ENCODE results near the gene ADISSP.

ADISSP gene

DNA sequence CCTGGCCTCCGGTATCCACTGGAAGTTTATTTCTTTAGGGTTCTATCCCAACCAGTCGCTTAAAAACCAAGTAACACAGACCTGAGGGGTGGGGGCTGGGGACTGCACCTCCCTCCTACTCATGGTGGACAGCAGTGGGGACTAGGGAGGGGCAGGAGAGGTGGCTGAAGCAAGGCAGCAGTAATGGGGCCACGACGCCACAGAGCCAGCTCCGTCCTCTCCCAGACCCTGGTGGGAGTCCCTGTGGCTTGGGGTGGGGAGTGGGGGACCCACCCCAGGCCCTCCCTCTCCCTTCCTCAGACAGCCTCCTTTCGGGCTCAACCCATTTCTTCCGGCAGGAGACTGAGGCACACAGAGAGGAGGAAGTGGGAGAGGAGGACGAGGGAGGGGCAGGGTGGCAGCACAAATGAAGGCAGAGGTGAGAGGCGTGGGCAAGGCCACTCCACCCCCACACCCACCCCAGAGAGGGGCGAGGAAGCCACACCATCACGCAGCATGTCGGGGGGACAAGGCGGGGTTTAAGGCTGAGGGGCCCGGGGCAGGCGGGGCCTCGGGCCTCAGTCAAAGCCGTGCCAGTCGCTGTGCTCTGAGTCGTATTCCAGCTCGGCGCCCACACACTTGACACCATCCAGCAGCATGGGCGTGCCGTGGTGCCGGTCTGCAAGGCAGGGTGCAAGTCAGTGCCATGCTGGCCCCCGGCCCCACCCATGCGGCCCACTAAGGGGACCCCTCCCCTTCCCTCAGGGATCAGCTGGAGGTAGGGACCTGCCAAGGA is 13.9 kb downstream of the ADISSP start:
- no peak for DNase-seq

DNA sequence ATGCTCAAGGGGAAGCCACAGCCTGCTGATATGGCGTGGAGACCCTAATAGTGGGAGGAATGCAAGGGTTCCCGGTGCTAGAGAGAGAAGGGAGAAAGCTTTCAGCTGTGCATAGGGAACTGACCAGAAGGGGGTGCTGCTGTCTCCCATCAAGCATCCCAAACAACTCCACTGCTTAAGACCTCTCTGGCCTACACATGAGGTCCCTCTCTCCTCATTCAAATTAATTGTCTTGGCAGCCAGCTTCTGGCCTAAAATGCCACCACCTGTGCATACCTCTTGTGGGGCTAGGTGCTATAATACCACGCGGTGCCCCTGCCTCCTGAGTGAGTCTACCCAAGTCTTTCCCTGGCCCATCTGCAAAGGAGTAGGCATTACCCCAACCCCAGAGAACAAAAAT is 14.5 kb downstream of the ADISSP start:
- DNase-seq = peak; percentile 41

DNA sequence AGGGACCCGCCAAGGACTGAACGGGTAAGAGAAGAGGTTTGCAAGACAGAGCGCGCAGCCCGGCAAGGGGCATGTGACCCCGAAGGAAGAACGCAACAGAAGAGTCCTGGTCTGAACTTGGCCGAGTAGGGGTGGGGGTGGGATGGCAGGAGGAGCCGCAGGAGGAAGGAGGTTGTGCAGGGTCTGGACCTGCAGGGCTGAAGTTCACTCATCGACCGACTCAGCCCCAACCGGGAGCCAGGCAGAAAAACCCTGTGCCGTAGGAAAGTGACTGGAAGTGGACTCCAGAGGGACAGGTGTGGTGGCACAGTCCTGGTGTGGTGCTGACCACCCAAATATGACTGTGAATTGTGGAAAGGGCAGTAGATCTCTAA is 15.2 kb downstream of the ADISSP start:
- no peak for DNase-seq

DNA sequence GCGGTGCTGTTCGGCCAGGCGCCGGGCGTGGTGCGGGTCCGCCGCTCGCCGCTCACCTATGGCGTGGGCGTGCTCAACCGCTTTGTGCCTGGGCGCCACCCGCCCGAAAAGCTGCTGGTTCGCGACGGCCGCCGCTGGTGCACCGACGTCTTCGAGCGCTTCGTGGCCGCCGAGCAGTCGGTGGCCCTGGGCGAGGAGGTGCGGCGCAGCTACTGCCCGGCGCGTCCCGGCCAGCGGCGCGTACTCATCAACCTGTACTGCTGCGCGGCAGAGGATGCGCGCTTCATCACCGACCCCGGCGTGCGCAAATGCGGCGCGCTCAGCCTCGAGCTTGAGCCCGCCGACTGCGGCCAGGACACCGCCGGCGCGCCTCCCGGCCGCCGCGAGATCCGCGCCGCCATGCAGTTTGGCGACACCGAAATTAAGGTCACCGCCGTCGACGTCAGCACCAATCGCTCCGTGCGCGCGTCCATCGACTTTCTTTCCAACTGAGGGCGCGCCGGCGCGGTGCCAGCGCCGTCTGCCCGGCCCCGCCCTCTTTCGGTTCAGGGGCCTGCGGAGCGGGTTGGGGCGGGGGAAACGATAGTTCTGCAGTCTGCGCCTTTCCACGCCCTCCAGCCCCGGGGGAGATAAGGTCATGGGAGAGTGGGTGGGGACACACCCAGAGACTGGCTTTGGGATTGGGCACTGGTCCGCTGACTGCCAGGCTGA is 15.7 kb downstream of the ADISSP start:
- peak; percentile 75 for DNase-seq

DNA sequence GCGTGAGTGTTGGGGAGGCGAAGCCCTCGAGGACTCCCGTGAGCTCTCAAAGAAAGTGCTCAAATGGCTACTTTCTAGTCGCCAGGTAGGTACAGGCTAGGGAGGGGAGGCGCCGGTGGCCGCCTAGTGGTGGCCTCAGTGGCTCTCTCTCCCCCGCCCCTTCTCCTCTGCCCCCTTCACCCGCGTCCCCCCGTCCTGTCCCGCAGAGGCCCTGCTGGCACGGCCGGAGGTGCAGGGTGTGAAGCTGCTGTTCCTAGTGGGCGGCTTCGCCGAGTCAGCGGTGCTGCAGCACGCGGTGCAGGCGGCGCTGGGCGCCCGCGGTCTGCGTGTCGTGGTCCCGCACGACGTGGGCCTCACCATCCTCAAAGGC is 16.3 kb downstream of the ADISSP start:
- DNase-seq = no peak

DNA sequence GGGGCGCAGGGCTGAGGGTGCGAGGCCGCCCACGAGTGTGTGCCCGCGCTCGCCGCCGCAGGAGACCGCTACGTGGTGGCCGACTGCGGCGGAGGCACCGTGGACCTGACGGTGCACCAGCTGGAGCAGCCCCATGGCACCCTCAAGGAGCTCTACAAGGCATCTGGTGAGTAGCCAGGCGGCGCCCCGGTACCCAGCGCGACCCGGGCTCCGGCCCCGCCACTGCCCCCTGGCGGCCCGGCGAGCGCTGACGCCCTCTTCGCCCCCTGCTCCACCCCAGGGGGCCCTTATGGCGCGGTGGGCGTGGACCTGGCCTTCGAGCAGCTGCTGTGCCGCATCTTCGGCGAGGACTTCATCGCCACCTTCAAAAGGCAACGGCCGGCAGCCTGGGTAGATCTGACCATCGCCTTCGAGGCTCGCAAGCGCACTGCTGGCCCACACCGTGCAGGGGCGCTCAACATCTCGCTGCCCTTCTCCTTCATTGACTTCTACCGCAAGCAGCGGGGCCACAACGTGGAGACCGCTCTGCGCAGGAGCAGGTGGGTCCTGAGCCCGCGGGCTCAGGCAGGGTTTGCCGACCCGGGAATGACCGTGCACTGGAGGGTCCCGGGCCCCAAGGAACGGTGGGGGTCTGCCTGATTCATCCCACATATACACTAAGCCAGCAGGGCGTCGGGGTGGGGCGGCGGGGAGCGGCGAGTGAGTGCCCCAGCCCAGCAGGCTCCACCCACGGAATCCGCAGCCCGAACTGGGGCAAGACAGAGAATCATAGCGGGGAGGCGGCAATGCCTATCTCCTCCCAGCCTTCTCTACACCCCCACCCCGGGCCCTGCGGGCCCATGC is 17.6 kb downstream of the ADISSP start:
- DNase-seq = peak; percentile 77

DNA sequence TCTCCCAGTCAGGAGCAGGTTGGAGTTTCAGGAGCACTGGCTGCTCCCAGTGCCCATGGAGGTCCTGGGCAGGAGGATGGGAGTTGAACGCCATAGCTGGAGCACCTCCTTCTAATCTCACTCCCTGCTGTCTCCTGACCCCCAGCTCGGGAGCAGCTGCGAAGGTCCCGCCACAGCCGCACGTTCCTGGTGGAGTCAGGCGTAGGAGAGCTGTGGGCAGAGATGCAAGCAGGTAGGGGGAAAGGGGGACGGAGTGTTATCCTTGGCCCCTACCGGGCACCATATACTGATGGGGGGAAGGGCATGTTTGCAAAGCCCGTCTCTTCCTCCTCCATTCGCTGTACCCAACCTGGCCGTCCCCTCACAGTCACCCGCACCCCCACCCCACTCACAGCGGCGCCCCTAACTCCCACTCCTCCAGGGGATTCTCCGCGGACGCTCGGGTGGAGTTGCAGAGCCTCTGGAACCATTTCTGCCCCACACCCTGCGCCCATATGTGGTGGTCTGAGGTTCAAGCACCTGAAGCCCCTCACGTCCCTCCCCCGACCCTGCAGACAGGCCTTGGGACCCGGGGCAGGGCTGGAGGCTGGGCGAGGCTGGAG is 18.4 kb downstream of the ADISSP start:
- DNase-seq = no peak

DNA sequence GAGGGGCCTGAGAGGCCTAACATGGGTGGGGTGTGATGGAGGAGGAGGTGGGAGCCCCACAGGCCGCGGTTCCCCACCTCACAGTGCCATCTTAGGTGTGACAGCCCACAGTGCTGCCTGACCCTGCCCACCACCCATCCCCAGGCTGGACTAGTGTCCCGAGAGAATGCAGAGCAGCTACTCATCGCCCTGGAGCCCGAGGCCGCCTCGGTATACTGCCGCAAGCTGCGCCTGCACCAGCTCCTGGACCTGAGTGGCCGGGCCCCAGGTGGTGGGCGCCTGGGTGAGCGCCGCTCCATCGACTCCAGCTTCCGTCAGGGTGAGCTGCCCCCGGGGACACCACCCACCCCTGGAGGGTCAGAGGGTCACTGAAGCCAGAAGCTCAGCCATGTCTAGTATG is 19.5 kb downstream of the ADISSP start:
- no peak for DNase-seq

DNA sequence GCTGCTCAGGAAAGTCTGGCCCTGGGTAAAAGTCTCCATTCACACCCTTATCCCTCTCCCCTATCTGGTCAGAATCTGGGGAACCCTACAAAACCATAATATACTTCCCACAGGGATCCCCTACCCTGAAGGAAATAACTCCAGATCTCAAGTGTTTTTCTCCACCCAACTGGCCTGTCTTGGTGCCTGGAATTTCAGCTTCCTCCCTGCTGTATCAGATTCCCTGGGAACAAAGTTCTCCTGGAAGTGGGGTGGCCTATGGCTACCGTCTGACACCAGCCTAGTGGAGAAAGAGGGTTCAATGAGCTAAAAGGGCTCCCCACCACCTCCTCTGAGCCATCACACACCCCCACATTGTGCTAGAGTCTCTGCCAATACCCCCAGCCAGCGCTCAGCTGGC is 20.1 kb downstream of the ADISSP start:
- no peak for DNase-seq

DNA sequence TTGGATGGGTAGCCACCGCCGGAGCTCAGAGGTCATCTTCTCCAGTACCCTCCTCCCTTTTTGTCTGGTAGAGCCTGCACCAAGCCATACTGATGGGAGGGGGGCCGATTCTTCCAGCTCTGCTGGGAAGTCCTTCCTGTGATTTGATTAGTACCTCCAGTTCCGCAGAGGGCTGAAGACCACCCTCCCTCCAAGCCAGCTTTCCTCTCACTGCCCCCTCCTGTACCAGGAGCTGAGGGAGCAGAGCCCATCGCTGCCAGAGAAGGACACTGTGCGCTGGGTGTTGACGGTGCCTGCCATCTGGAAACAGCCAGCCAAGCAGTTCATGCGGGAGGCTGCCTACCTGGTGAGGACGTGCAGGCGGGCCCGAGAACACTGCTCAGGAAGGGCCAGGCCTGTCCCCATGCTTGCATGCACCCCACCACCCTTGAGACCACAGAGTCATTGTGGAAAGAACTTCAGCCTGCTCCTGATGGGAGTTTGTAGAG is 21.8 kb downstream of the ADISSP start:
- DNase-seq = no peak

DNA sequence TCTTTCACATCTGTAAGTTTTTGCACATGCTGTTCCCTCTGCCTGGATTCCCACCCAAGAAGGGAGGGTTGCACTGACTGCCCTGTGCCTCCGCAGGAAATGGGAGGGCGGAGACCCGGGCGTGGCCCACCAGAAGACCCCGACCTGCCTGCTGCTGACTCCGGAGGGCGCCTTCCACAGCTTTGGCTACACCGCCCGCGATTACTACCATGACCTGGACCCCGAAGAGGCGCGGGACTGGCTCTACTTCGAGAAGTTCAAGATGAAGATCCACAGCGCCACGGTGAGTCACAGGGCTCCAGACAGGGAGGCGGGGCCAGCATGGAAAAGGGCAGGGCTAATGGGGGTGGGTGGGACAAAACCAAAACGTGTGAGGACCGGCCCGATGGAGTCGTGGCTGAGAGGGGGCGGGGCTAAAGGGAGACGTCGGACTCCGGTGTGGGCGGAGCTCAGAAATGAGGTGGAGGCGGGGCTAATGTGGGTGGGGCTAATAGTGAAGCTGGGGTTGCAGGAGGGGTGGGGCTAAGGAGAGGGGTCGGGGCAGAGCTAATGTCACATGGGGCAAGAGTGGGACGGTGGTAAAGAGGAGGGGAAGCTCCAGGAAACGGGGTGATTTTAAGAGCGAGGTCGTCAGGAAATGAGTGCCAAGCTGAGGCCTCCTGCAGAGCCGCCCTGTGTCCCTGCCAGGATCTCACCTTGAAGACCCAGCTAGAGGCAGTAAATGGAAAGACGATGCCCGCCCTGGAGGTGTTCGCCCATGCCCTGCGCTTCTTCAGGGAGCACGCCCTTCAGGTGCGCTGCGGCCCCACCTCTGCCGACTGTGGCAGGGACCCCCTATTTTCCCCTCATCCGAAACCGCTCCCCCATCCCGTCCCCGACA is 22.5 kb downstream of the ADISSP start:
- DNase-seq = peak; percentile 86

DNA sequence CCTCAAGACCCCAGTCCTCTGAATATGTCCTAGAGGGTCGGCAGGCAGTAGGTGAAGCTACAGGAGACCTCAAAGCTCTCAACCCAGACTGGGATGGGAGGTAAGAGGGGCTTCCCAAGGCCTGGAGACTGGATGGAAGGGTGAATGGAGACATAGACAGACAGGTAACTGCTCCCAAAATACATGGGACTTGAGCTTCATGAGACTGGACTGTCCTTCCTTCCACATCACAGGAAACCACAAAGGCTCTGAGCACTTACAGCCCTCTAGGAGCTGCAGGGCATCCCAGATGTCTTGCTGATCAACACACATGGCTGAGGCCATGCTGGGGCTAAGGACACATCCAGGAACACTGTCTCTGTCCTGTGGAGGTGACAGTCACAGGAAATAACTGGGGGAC is 23.5 kb downstream of the ADISSP start:
- no peak for DNase-seq

DNA sequence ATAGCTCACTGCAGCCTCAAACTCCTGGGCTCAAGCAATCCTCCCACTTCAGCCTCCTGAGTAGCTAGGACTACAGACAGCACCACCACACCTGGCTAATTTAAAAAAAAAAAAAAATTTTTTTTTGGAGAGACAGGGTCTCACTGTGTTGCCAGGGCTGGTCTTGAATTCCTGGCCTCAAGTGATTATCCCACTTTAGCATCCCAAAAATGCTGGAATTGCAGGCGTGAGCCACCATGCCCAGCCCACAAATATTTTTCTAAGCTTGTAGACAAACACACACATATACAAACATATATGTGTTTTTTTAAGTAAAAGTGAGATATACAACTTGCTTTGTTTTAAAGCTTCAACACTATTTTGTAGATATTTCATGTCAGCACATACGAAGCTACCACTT is 24.3 kb downstream of the ADISSP start:
- no peak for DNase-seq

DNA sequence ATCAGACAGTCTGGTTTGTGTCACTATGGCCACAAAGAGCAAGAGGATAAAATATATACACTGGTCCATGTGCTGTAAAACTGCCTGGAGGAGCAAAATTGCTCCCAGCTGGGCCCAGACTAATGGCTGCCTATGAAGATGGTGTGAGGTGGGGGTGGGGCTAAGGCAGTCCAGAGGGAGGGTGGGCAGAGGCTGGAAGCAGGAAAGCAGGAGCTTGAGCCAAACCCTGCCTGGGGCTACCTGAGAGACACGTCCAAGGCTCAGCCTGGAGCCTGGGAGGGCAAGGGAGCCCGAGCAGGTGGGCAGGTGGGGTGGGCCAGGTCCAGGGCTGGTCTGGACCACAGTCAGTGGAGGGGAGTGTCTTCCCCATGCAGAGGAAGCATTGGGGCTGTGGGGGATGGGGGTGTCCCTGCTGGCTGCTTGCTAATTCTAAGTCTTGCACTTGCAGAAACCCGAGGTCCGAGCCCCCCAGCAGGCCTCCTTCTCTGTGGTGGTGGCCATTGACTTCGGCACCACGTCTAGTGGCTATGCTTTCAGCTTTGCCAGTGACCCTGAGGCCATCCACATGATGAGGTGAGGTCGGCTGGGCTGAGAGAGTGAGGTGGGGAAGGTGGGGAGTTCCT is 25.6 kb downstream of the ADISSP start:
- no peak for DNase-seq

DNA sequence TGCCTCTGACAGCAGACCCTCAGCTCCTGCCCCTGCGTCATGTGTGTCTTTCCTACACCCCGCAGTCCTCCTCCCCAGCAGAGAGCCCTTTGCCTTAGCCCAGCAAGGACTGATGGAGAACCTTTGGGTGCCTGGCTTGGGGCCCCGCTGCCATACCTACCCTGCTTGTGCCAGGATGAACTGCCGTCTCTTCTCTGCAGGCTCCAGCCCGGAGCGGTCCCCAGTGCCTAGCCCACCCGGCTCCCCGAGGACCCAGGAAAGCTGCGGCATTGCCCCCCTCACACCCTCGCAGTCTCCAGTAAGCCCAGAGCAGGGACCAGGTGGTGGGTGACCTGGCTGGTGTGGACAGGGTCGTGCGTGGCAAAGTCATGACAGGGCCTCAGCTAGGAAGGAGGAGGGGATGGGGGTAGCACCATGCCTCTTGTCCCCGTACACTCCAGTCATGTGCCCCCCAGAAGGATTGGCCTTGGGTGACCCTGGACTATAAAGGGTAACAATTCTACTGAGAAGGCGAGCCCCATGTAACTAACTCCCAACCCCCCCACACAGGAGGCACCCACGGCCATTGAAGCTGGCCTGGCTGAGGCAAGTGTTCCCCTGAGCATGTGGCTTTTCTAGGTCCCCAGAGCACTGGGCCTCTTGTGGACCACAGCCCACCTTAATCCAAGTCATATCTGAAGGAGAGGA is 26.8 kb downstream of the ADISSP start:
- no peak for DNase-seq

DNA sequence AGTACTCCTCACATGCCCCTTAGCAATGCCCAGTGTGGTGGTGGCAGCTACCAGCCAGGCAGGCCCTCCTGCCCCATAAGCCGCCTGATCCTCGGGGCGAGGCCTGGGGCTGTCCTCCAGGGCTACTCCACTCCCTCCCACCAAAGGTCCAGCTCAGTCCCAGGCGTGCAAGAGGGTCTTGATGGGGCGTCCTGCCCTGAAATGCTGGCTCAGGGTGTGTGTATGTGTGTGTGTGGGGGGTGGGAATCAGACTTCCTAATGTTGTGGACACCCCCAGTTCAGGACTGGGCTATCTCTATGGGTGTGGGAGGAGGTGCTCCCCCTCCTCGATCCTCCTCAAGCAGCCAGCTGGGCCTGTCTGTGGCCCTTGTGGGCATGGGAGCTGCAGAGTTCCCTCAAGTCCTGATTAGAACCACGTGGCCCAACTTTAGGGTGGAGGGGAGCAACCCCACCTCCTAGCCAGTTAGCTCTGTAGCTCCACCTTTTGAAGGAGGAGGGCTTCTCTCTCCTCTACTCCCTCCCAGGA is 27.6 kb downstream of the ADISSP start:
- DNase-seq = no peak

DNA sequence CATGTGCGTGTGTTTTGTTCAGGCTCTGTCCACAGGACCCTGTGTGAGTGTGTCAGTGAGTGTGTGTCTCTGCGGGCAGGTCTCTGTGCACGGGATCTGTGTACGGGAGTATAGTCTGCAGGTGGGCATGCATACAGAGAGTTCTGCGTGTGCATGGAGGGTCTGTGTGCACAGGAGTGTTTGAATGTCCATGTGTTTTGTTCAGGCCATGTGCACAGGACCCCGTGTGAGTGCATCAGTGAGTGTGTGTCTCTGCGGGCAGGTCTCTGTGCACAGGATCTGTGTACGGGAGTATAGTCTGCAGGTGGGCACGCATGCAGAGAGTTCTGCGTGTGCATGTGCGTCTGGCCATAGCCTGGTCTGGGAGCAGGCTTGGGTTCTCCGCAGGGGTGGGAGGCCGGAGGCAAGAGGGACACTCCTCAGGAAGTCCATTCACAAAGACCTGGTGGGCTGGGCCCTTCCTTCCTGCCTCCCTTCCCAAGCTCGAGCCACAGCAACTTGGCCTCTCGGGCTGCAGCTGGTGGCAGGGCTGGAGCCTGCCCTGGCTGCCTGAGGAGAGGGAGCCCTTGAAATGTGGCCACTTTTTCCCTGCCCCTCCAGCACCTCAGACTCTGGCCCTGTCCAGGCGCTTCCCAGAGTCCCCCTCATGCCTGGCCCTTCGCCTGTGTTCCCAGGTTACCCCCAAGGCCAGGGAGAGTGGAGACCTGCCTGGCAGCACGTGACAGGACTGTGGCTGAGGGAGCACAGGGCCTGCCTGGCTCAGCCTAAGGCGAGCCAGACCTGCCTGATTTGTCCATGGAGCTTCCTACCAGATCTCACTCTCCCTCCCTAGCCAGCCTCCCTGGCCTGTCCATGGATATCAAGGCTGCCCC is 28.3 kb downstream of the ADISSP start:
- no peak for DNase-seq

DNA sequence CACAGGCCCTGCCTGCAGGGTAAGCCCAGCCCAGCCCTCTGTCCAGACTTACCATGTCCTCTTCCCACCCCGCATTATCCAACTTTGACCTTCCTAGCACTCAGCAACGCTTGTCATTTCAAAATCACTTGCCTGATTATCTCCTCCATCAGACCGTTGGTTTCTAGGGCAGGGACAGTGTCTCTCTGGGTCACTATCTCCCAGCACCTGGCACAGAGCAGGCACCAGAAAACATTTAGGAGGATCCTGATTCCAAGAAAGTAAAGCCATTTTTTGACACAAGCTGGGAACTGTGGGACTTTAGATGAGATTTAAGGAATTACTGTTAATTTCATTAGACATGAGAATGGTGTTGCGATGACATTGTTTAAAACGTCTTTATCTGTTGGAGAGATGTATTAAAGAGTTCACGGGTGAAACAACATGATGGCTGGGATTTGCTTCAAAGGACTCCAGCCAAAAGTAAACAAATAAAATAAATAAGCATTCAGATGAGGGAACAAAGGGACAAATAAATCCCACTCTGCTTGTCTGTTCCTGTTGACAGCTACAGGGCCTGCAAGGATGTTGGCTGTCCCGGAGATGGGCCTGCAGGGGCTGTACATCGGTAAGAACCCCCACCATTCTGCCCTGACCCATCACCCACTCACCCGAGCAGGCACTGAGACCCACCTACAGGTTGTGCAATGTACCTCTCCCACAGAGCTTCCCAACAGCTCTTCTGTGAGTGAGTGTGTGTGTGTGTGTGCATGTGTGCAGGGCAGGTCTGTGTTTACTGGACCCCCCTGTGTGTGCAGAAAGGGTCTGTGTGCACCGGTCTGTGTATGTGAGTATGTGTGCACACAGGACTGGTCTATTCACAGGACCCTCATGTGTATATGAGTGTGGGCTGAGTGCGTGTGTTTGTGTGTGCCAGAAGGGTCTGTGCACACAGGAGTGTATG is 29.2 kb downstream of the ADISSP start:
- peak; percentile 47 for DNase-seq

DNA sequence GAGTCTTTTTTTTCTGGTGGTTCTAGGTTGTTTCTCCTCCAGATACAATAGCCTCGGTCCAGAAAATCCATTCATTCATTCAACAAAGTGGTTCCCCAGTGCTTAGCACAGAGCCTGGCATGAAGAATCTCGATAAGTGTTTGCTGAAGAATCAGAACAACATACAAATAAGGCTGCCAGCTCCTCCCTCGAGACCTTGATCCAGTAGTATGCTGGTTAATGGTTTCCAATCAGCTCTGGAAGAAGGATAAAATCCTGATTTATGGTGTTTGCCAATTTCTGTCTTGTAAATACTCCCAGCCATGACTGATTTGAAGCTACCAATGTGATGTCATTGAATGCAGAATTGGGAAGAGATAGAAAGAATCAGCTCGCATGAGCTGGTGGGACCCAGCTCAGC is 31.8 kb downstream of the ADISSP start:
- no peak for DNase-seq
